ENCODE results near the gene ATG4D.
A peak's percentile ranks its signal among the peaks of the same experiment; 100 is the strongest.

Gene ATG4D

DNA sequence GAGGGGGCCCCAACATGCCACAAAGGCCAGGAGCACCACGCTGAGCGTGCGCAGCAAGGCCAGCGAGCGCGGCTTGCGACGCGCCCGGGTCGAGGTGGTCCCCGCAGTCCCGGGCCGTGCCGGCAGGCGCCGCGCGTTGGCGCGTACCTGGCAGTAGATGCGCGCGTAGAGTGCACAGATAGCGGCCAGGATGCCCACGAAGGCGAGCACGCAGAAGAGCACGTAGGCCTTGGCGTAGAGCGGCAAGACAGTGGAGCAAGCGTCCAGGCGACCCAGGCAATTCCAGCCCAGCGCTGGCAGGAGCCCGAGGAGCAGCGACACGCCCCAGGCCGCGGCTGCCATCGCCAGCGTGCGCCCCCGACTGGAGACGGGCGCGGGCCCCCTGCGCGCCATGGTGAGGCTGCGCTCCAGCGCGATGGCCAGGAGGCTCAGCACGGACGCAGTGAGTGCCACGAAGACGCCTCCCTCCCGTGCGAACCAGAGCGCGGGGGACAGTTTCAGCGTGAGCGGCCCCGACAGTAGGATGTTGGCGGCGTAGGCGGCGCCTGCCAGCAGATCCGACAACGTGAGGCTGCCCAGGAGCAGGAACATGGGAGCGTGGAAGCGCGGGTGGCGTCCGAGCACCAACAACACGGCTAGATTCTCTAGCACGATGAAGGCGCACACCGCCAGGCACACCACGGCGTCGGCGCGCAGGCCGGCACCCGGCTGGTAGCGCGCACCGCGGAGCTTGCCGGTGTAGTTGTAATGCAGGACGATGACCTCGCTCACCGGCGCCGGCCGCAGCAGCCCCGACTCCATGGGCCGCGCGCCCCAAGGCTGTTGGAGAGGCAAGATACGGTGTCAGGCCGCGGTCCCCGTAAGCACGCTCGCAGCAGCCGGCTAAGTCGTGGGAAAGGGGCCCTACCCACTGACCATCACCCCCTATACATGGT, 29.2 kb upstream of the ATG4D start:
- Mint-ChIP-seq H3K4me1 (ENCODE audit: low read depth in 2 of 2) (peaks cover 46 to 48% of the 10 kb centered on the region in 2 donors), H3K27me3 (peaks cover 0 to 9% of the 10 kb centered on the region in 2 donors), H3K4me3 (peak overlapping the region; percentile 72 to 77), H3K36me3 (ENCODE audit: insufficient read depth) (peaks cover 93% of the 10 kb centered on the region), H3K27ac (peak overlapping the region; percentile 89 to 91), H3K9me3 (no peaks in the 10 kb centered on the region)
- peak; percentile 55 to 65 (median 62) for DNase-seq
- ATAC-seq (replicated peaks): peak; percentile 16

DNA sequence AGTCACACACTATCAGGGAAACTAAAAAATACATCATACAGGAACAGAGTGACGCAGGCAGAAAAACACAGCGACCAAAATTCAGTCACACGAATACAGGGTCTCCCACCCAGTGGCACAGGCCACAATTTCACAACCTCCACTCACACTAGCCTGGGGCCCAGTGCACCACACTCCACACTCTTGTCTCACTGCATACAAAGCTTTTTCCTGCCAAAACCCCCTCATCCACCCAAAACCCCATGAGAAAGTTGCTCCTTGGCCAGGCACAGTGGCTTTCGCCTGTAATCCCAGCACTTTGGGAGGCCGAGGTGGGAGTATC, 27.7 kb upstream of the ATG4D start:
- peaks cover 83% of the 10 kb centered on the region for H3K36me3 Mint-ChIP-seq (ENCODE audit: insufficient read depth)
- H3K4me3 Mint-ChIP-seq: peak overlapping the region; percentile 72 to 77
- peak overlapping the region; percentile 89 to 91 for H3K27ac Mint-ChIP-seq
- ATAC-seq (replicated peaks) (peak; percentile 74), DNase-seq (peak; percentile 71 to 76 (median 75))
- peaks cover 0 to 9% of the 10 kb centered on the region in 2 donors for H3K27me3 Mint-ChIP-seq
- H3K4me1 Mint-ChIP-seq (ENCODE audit: low read depth in 2 of 2): peaks cover 47 to 56% of the 10 kb centered on the region in 2 donors
- H3K9me3 Mint-ChIP-seq: no peaks in the 10 kb centered on the region

DNA sequence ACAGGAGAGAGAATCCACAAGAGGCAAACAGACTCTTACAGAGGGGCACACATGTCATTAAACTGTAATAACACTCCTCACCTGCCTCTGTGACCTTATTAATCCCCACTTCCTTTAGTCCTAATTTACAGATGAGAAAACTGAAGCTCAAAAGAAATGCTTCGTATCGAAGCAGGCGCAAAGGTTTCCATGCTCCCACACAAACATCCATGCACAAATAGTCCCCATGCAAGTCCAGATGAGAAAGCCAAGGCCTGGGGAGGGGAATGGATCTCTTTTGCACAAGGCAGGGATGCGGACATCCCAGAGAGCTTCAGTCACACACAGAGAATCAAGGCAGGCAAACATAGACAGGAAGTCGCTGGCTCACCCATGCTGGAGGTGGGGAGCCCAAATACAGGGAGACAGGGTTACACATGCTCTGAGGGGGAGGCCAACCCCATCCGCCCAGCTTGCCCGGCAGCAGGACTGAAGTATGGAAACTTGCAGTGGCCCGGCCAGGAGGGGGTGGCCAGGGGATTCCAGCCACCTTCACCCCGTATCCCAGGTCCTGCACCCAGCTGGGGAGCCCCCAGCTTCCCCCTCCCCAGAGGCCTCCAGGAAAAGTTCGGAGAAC, 26.9 kb upstream of the ATG4D start:
- peaks cover 48 to 57% of the 10 kb centered on the region in 2 donors for H3K4me1 Mint-ChIP-seq (ENCODE audit: low read depth in 2 of 2)
- peak; percentile 21 for ATAC-seq (replicated peaks)
- H3K36me3 Mint-ChIP-seq (ENCODE audit: insufficient read depth): peaks cover 79% of the 10 kb centered on the region
- H3K27me3 Mint-ChIP-seq: peaks cover 0 to 9% of the 10 kb centered on the region in 2 donors
- H3K9me3 Mint-ChIP-seq: no peaks in the 10 kb centered on the region
- peak overlapping the region; percentile 89 to 91 for H3K27ac Mint-ChIP-seq
- DNase-seq: peak in 2 of 3 experiments; percentile 31 to 41
- H3K4me3 Mint-ChIP-seq: peak overlapping the region; percentile 72 to 77

DNA sequence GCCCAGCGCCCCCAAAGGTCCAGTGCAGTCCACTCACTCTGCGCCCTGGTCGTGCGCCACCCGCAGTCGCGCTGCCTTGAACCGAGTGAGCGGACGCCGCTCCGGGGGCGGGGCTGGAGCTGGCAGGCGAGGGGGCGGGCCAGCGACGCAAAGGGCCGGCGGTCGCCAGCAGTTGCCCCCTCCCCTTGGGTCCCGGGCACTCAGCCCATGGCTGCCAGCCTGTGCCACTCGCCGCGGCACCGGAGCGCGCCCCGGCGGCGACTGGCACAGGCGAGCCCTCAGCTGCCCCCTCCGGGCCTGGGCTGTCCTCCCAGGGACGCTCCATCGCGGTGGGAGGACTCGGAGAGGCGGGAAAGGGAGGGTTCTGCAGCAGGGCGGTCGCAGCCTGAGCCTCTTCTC, 26.3 kb upstream of the ATG4D start, which contains the start of gene S1PR5:
Gene S1PR5, minus strand, starts transcription at position 87 of the 399 bp plus-strand sequence. CDS start 2,436 bp downstream, outside the sequence.
- peaks cover 0 to 9% of the 10 kb centered on the region in 2 donors for H3K27me3 Mint-ChIP-seq
- ATAC-seq (replicated peaks): peak; percentile 9
- H3K27ac Mint-ChIP-seq: peak within 1 kb of the TSS; percentile 89 to 98
- peaks cover 54 to 63% of the 10 kb centered on the region in 2 donors for H3K4me1 Mint-ChIP-seq (ENCODE audit: low read depth in 2 of 2)
- H3K9me3 Mint-ChIP-seq: no peaks in the 10 kb centered on the region
- H3K36me3 Mint-ChIP-seq (ENCODE audit: insufficient read depth): peaks cover 78% of the 10 kb centered on the region
- peak within 1 kb of the TSS; percentile 97 to 98 for H3K4me3 Mint-ChIP-seq
- DNase-seq: peak in 2 of 3 experiments; percentile 39 to 44

DNA sequence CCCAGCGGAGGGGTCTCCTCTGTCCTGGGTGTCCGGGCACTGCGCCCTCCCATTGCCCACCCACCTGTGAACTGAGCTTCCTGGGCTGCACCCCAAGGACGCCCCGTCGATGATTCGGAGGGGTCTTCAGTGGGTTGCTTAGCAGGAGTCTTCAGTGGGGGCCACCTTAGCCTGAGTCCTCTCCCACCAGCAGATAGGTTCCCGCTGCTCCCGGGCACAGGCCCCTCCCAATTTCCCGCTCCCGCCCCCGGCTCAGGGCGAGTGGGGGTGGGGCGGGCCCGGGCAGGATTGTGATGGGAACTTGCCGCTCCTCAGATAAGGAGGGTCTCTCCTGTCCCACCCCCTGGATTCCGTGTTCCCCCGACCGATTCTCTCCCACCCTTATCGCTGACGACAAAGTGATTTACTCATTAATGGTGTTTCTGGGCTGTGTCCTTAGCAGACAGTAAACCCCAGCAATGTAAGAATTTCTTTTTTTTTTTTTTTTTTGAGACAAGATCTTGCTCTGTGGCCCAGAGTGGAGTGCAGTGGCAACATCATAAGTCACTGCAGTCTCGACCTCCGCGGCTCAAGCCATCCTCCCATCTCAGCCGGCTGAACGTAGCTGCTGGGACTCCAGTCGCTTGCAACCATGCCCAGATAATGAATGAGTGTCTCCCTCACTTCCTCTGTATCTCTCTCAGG, 25.8 kb upstream of the ATG4D start:
- peaks cover 55 to 59% of the 10 kb centered on the region in 2 donors for H3K4me1 Mint-ChIP-seq (ENCODE audit: low read depth in 2 of 2)
- DNase-seq (peak; percentile 49 to 53 (median 51)), ATAC-seq (replicated peaks) (peak; percentile 31)
- H3K9me3 Mint-ChIP-seq: no peaks in the 10 kb centered on the region
- peaks cover 78% of the 10 kb centered on the region for H3K36me3 Mint-ChIP-seq (ENCODE audit: insufficient read depth)
- peaks cover 0 to 8% of the 10 kb centered on the region in 2 donors for H3K27me3 Mint-ChIP-seq
- H3K27ac Mint-ChIP-seq: peak overlapping the region; percentile 89 to 98
- H3K4me3 Mint-ChIP-seq: peak overlapping the region; percentile 97 to 98

DNA sequence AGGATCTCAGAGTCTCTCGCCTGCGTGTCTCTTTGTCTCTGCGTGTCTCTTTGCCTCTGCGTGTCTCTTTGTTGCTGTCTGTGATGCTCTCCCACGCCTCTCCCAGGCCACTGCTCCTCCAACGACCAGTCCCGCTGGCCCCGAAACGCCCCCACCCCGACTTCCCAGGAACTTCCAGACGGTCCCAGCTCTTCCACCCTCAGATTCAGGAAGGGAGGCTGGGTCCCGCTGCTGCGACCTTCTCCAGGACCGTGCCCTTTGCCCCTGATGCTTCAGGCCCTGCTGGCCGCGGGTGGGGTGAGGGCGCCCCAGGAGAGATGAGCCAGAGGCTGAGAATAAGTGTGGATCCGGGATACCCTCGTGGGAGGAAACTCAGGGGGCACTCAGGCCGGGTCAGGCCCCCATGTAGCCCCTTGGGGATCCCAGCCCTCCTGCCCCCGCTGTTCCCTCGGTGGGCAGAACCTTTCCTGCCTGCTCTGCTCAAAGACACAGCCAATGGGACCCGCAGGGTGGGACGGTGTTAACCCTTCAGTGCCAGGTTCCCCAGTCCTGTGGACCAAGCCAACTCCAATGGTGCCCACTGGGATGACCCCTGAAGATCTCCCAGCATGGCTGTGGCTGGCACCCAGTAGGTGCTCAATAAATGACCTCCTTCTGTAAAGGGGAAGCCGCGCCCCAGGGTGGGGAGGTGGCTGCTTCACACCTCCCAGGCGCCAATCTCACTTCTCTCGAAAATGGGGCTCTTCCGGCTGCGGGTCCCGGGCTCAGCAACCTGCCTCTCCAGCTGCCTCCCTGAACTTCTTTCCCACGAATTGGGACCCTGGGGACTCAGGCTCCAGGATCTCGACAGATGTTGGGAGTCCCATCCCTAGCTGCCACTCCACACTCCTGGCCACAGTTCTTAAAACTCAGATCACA, 25.0 kb upstream of the ATG4D start:
- H3K9me3 Mint-ChIP-seq: no peaks in the 10 kb centered on the region
- peak overlapping the region; percentile 97 to 98 for H3K4me3 Mint-ChIP-seq

DNA sequence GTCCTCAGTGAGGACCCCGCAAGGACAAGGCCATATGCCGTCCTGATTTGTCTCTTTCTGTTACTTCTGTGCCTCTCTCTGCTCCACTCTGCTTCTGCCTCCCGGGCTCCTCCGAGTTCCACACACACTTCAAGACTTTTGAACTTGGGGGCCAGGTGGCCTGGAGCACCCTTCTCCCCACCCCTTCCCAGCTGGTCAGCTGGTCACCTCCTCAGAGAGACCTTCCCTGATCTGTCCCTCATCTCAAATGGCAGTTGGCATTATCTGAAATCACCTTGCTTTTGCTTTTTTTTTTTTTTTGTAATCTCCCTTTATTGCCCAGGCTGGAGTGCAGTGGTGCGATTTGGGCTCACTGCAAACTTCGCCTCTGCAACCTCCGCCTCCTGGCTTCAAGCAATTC, 24.3 kb upstream of the ATG4D start:
- Mint-ChIP-seq H3K4me3 (peak overlapping the region; percentile 97 to 98), H3K36me3 (ENCODE audit: insufficient read depth) (peaks cover 70% of the 10 kb centered on the region), H3K9me3 (no peaks in the 10 kb centered on the region), H3K27ac (peak overlapping the region; percentile 89 to 98), H3K27me3 (no peaks in the 10 kb centered on the region), H3K4me1 (ENCODE audit: low read depth in 2 of 2) (peaks cover 55 to 57% of the 10 kb centered on the region in 2 donors)
- DNase-seq (no peak), ATAC-seq (replicated peaks) (no peak)

More for the DNA sequence above, 25.0 kb upstream of the ATG4D start:
- H3K27me3 Mint-ChIP-seq: peaks cover 0 to under 1% of the 10 kb centered on the region in 2 donors
- peaks cover 51 to 57% of the 10 kb centered on the region in 2 donors for H3K4me1 Mint-ChIP-seq (ENCODE audit: low read depth in 2 of 2)
- H3K27ac Mint-ChIP-seq: peak overlapping the region; percentile 89 to 98
- DNase-seq: peak; percentile 52 to 63 (median 57)
- ATAC-seq (replicated peaks): peak; percentile 20
- peaks cover 77% of the 10 kb centered on the region for H3K36me3 Mint-ChIP-seq (ENCODE audit: insufficient read depth)

DNA sequence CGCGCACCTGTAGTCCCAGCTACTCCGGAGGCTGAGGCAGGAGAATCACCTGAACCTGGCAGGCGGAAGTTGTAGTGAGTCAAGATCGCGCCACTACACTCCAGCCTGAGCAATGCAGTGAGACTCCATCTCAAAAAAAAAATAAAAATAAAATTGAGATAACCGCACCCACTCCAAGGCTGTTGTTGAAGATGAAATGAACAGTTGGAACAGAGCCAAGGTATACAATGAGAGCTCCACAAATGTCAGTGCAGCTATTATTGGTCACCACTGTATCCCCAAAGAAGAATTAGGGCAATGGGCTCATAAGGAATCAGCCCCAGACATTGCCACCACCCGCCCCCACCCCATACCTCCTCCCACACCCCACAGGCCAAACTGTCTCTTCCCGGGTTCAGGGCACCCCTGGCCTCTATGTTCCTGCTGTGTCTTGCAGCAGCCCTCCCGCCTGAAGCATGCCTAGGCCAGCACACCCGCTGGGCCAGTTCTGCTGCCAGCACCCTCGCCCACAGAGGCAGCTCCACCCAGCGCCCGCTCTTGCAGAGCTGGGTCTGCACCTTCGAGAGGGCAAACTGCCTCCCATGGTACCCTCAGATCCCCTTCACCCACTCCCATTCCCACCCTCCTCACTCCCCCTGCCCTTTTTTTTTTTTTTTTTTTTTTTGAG, 22.9 kb upstream of the ATG4D start:
- H3K4me1 Mint-ChIP-seq (ENCODE audit: low read depth in 2 of 2): peaks cover 52 to 55% of the 10 kb centered on the region in 2 donors
- H3K27ac Mint-ChIP-seq: peak overlapping the region; percentile 22 to 51
- peak overlapping the region; percentile 56 to 98 for H3K4me3 Mint-ChIP-seq
- ATAC-seq (replicated peaks) (no peak), DNase-seq (no peak)
- H3K27me3 Mint-ChIP-seq: no peaks in the 10 kb centered on the region
- H3K36me3 Mint-ChIP-seq (ENCODE audit: insufficient read depth): peaks cover 56% of the 10 kb centered on the region
- no peaks in the 10 kb centered on the region for H3K9me3 Mint-ChIP-seq

DNA sequence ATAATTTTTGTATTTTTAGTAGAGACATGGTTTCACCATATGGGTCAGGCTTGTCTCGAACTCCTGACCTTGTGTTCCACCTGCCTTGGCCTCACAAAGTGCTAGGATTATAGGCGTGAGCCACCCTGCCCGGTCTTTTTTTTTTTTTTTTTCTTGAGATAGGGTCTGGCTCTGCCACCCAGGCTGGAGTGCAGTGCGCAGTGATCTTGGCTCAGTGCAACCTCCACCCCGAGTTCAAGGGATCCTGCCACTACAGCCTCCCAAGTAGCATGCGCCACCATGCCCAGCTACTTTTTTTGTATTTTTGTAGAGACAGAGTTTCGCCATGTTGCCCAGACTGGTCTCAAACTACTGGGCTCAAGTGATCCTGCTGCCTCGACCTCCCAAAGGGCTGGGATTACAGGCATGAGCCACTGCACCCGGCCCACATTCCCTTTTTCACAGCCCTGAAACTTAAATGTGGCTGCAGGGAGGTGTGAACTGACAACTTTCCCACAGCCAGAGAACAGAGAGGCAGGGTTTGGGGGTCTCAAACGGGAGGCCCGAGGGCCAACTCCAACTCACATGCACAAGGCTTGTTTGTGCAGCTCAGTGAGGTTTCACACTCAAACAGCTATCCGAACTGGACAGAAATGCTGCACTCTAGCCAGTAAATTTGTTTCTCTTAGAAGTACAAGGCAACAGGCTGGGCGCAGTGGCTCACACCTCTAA, 22.1 kb upstream of the ATG4D start:
- DNase-seq (no peak), ATAC-seq (replicated peaks) (no peak)
- peak overlapping the region; percentile 52 to 63 for H3K4me3 Mint-ChIP-seq
- no peaks in the 10 kb centered on the region for H3K27me3 Mint-ChIP-seq
- peaks cover 48% of the 10 kb centered on the region for H3K36me3 Mint-ChIP-seq (ENCODE audit: insufficient read depth)
- H3K27ac Mint-ChIP-seq: peak overlapping the region; percentile 60 to 69
- H3K4me1 Mint-ChIP-seq (ENCODE audit: low read depth in 2 of 2): peaks cover 47 to 51% of the 10 kb centered on the region in 2 donors
- no peaks in the 10 kb centered on the region for H3K9me3 Mint-ChIP-seq

DNA sequence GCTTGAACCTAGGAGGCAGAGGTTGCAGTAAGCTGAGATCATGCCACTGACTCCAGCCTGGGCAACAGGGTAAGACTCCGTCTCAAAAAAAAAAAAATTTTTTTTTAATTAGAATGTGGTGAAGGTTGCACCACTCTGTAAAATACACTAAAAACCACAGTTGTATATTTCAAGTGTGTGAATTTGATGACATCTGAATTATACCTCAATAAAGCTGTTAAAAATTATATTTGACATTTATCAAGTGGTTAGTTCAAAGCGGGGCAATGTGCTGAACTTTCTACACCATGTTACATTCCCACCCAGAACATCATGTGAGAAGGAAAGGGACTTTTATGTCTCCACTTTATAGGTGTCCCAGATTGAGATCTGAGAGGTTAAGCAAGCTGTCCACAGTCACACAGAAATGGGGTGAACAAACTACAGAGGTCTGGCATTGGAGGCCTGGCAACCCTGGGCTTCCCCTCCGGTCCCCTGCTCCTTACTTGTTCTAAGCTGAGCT, 20.5 kb upstream of the ATG4D start:
- Mint-ChIP-seq H3K4me1 (ENCODE audit: low read depth in 2 of 2) (peaks cover 42 to 44% of the 10 kb centered on the region in 2 donors), H3K9me3 (no peaks in the 10 kb centered on the region), H3K27me3 (no peaks in the 10 kb centered on the region), H3K36me3 (ENCODE audit: insufficient read depth) (peaks cover 35% of the 10 kb centered on the region), H3K4me3 (peak overlapping the region; percentile 41 to 63), H3K27ac (peak overlapping the region; percentile 85 to 94)
- peak; percentile 40 to 56 (median 44) for DNase-seq
- ATAC-seq (replicated peaks): peak; percentile 82

DNA sequence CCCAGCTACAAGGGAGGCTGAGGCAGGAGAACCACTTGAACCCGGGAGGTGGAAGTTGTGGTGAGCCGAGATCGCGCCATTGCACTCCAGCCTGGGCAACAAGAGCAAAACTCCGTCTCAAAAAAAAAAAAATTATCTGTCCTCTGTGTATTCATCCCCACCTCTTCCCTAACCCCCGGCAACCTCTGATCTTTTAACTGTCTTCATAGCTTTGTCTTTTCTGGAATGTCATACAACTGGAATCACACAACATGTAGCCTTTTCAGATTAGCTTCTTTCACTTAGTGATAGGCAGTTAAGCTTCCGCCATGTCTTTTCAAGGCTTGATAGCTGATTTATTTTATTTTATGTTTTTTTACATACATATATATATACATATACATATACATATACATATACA, 18.1 kb upstream of the ATG4D start:
- H3K27me3 Mint-ChIP-seq: no peaks in the 10 kb centered on the region
- H3K4me1 Mint-ChIP-seq (ENCODE audit: low read depth in 2 of 2): peaks cover 23 to 25% of the 10 kb centered on the region in 2 donors
- ATAC-seq (replicated peaks) (no peak), DNase-seq (no peak)
- no peak overlapping the region for H3K27ac Mint-ChIP-seq
- H3K9me3 Mint-ChIP-seq: no peaks in the 10 kb centered on the region
- peak overlapping the region in 1 of 2 donors; percentile 37 for H3K4me3 Mint-ChIP-seq
- peaks cover 25% of the 10 kb centered on the region for H3K36me3 Mint-ChIP-seq (ENCODE audit: insufficient read depth)
